Ramos (cell line): ENCODE measurements around the gene SUSD6.

ENCODE experiments used
- in situ Hi-C: fragments of 300-500 bp; cut with MboI; formaldehyde crosslinking; loops from one replicate; pipeline ENCODE4 v1.14.3; 2022; ENCODE audit warnings: low sequenced_read_pairs; ENCODE audit not compliant: unreplicated experiment

Gene SUSD6

DNA sequence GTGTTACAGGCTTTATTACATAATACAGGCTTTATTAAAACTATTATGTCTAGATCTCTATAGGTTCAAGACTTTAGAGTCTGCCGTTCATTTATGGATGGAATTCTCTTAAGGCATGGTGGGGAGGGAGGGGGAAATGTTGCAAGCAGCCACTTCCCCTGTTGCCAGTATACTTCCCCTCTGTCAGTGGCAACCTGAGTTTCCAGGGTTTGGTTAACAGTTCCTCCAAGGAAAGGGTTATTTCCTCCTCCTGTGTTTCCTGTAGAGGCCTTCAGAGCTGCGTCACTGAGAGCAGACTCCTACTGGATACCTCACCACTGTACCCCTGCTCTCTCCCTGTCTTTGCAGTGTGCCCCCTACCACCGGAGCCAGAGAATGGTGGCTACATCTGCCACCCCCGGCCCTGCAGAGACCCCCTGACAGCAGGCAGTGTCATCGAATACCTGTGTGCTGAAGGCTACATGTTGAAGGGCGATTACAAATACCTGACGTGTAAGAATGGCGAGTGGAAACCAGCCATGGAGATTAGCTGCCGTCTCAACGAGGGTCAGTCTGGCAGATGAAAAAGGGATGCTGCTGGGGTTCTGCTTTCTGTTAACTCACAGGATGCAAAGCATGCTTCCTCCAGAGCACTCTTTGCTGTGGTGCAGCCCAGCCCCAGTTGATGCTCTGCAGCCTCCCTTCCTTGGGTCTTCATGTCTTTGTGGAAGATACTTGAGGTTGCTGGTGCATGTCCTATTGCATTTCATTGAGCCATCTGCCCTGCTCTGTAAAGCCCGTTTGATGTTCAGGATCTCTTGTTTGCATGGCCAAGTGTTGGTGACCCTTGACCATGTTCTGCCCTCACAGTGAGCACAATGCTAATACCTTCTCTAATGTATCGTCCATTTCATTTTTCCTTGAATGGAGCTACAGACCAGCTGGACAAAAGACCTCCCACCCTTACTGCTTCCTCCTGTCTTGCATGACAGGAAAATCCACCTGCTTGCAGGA lies 91.9 kb downstream of the SUSD6 start:
- in situ Hi-C loops: no loop called here

DNA sequence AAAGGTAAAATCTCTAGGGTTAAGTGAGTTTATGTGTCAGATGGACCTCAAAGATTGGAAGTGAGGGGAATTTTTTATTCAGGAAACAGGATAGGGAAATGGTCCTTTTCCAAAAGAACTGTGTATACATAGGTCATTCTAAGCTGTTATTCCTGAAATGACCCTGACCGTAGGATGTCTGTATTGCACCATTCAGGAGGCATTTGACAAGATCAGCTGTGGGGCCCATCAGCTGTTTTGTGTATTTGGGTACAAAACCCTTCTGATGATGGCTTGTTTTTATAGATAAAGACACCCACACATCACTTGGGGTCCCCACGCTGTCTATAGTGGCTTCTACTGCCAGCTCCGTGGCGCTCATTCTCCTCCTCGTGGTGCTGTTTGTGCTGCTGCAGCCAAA lies 92.9 kb downstream of the SUSD6 start:
- in situ Hi-C loops: no loop called here

DNA sequence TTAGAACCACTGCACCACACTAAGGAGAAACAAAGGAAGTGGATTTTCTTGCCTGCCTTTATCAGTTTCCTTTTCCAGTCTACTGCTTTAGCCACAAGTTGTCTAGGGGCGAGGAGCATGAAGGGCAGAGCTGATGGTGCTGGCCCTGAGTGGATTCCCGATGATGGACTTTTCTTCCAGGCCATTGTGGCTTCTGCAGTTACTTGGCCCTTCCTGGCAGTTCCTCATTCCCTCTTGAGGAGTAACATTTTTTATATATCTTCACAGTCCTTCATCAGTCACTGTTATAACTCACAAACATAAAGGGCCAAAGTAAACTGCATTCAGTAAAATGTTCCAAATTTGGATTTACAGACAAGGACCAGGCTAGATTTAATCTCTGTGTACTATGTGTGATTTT lies 94.3 kb downstream of the SUSD6 start:
- in situ Hi-C loops: no loop called here

DNA sequence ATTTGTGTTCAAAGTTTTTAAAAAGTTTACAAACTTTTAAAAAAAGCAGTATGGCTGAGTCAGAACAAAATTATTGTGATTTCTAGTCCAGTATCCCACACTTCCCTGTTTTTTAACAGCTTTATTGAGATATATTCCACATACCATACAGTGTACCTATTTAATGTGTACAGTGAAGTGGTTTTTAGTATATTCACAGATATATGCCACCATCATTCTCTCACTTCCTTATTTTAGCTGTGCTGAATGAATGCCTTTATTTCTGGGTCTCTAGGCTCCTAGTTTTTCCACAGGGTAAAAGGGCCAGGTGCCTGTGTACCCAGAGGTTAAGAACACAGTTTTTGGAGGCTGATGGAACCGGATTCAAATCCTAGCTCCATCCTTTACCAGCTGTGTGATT lies 96.7 kb downstream of the SUSD6 start:
- in situ Hi-C loops: no loop called here

DNA sequence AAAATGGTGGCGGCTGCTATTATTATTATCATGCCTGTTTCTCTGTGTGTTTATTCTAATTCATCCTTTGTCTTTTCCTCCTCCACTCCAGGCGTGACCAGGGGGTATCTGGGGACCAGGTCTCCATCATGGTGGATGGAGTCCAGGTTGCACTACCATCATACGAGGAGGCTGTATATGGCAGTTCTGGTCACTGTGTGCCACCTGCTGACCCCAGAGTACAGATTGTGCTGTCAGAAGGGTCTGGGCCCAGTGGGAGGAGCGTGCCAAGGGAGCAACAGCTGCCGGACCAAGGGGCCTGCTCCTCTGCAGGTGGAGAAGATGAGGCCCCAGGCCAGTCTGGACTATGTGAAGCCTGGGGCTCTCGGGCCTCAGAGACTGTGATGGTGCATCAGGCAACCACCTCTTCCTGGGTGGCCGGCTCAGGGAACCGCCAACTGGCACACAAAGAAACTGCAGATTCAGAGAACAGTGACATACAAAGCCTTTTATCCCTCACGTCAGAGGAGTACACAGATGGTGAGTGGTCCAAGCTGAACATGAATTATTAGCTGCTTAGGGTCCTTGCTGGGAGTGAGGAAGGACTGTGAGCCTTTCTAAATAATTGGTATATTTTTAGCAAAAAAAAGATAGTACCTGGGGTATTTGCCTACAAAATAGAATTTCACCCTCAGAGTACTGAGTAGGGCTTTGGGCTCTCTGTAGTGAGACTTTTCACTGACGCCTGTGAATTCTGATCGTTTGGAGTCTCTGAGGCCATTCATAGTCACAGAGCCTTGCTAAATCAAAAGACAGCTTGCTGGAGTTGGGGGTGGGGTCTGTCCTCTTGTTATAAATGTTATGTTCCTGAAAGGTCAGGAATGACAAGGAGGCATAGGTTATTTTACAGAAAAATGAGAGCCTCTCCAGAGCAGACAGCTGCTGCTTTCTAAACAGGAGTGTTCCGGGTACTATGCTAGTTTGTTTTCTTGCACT lies 97.5 kb downstream of the SUSD6 start:
- in situ Hi-C loops: no loop called here

DNA sequence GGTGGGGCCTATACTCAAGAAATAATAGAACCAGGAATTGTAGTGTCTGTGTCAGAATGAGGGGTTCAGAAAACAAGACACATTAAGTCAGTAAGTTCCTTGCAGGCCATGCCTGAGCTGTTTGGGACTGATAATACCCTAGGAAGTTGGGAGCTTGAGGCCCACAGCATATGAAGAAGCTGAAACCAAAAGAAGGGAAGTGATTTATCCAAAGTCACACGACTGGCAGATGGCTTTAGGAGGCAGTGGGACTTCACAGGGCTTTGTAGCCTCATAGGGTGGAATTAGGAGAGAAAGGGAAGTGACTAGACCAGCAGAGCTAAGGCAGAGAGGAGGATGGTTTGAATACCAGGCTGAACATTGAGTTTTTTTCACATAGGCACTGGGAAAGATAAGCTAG lies 99.0 kb downstream of the SUSD6 start:
- in situ Hi-C loops: no loop called here

DNA sequence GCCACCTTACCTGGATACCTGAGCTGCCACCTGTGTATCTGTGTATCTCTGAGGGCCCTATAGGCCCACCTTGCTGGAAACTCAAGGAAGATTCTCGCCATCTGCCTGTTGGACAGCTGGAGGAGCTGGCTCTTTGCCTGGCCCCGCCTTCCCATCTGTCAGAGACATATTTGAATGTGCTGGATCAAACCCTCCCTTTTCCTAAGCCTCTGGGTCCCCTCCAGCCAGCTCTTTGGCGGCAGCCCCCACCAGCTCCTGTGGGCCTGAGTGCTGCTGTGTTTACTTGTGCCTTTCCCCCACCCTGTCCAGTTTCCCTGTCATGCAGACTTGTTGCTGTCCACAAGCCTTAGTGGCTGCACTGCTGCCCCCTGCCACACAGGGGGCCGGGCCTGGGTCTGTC lies 99.7 kb downstream of the SUSD6 start:
- in situ Hi-C loops: no loop called here

DNA sequence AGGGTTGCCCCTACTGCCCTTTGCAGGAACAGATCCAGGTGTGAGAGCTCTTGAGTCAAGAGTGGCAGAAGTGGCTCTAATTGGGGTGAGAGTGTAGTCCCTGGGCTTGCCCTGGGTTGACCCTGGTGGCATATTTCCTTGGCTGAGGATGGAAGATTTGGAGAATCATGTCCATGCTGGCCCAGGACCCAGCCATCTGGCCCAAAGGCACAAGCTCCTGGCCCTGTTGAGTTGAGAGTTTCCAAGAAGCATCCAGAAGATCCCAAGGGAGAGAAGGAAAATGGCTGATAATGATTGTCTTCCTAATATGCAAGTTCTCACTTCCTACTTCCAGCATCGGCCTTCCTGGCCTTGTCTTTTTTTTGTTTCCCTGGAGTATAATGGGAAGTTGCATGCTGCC lies 100.1 kb downstream of the SUSD6 start:
- in situ Hi-C loops: no loop called here

DNA sequence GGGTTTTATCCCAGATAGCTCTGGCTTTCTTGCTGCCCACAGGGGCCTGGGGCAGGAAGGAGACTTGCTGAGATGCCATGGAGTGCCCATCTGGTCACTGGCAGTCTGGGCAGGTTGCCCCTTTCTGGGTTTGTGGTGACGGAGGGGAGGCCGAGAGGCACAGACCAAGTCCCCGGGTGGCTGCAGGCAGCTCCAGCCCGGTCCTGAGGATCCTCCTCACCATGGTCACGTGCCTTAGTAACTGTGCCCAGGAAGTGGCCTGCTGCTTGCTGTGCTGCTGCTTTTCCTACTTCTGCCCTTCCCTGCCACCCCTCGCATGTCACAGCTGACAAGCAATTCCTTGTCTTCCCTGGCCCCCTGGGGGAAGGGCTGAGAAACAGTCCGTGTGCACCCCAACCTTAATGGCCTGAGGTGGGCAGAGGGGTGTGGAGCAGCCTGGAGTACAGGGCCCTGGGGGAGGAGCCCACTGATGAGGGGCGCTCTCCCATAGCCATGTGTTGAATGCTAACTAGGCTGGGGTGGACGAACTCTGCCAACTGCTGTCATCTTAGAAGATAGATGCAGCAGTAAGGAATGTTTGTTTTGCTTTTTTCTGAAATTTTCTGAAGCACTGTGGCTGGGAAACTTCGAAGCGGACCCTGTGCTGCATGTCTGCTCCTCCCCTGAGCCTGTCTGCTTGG lies 100.6 kb downstream of the SUSD6 start:
- in situ Hi-C loops: no loop called here

DNA sequence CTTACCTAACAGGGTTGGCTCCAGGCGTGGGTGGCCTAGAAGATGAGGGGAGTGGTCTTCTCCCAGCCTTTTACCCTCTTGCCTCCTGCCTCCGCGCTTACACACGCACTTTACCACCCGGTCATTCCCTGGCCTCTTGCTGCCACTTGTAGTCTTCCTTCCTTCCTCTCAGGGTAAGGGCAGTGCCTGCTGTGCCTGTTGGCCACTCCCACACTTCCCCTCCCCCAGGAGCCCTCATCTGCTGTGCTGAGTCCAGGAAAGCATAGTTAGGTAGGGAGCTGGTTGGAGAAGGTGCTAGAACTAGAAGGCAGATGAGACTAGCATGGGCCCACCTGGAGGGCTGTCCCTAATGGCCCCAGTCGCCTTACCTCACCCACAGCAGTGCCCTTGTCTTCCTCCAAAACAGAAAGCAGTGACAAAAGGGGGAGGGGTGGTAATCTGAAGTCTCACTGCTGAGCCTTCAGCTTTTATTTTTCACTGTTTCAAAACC lies 101.2 kb downstream of the SUSD6 start:
- in situ Hi-C loops: no loop called here

DNA sequence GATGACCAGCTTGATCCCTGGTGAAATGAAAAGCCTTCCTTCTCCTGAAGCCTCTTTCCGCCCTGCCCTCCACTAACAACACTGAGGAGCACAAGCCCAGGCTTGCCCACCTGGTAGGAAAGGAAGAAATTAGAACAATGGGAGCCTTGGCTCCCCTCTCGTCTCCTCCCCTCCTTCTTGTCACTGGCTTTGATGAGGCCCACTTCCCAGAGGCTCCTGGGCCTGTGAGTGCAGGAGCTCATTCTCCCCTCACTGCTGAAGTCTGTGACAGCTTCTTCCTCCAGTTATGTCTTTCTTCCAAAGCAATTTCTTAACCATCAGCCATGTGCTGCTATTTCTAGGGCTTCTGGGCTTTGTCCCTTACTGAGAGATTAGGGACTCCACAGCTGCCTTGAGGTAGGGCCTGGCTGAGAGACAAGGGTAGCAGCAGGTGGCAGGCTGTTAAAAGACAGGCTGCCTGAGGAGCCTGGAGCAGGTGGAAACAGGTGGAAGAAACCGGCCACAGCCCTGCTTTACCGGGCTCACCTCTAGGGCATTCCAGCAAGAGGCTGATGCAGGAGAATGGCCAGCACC lies 101.9 kb downstream of the SUSD6 start:
- in situ Hi-C loops: no loop called here

DNA sequence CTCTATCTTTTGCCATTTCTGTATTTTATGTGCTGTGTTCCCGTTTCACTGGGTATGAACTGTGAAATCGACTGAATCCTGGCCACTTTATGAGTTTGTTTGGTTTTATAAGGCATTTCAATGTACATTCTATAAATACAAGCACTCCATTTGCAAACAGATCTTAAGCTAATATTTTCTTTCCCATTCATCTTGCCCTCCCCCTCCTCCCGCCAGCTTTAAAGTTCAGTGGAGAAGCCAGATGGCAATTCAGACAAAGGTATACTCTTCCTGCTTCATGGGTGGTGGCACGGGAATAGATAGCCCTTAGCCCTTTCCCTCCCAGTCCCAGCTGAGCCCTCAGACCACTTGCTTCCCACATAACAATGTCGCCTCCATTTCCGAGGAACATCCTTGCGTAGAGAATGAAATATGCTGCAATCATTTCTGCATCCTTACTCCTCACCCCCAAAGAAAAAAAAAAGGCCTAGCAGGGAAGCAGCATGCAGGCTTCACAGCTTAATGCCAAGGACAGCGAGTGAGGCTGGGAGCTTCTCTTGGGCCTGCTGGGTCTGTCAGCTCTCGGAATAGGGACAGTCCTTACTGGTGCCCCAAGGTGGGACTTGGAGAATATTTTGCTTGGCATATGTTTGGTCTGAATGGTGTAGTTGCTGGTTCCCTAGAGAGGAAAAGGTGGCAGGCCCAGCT lies 102.7 kb downstream of the SUSD6 start:
- in situ Hi-C loops: no loop called here

DNA sequence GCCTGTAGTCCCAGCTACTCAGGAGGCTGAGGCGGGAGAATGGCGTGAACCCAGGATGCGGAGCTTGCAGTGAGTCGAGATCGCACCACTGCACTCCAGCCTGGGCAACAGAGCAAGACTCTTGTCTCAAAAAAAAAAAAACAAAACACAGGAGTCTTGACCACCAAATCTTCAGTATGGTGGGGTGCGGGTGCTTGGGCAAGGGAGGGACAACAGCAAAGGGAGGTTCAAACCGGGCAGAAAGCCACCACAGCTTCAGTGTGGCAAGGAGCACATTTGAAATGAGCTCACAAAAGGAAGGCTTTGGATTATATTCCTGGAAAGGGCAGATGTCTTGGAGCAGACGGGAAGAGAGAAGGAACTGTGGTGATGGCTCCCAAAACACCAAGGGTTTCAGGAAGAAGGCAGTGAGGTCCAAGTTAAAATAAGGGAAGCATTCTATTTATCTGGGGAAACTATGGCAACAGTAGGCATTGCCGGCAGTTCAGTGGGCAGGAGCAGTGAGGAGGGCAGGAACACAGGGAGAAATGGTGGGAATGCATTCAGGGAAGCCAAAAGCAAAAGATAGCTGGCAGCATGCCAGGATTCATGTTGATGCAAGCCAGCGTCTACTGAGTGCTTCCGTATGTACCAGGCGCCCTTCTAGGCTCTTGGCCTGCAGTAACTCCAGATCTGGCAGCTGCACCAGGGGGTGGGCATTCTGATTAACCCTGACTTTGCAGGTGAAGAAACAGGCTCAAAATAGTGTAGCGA lies 104.5 kb downstream of the SUSD6 start:
- in situ Hi-C loops: loop anchor here (5.0 kb wide), 1 partner anchor 109 kb away; no protein-coding TSS in a partner anchor

DNA sequence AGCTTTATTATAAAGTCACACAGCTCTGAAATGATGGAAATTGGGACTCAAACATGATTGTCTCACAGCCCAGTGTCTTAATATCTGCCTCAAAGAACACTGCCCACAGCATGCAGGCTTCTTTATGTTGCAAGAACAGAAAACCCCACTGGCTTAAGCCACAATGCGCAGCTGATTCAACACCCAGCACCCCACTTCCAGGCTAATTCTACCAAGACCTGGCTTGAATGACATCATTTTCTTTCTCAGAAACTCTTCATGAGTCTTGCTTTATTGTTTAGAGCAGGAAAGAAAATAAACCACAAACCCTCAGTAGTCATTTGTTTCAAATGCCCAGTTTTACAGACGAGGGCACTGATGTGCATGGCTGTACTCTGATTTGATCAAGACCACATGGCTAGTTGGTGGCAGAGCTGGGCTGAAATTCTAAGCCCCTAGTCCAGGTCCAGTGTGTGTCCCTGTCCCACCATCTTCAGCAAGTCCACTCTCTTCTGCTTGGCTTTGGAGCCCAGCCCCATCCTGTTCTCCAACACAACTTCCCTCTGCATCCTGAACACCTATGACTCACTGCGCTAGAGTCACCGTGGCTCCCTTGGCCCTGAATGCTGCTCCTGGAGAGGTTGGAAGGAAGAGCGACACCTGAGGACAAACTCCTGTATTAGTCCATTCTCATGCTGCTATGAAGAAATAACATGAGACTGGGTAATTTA lies 105.2 kb downstream of the SUSD6 start:
- in situ Hi-C loops: loop anchor here (5.0 kb wide), 1 partner anchor 109 kb away; no protein-coding TSS in a partner anchor

DNA sequence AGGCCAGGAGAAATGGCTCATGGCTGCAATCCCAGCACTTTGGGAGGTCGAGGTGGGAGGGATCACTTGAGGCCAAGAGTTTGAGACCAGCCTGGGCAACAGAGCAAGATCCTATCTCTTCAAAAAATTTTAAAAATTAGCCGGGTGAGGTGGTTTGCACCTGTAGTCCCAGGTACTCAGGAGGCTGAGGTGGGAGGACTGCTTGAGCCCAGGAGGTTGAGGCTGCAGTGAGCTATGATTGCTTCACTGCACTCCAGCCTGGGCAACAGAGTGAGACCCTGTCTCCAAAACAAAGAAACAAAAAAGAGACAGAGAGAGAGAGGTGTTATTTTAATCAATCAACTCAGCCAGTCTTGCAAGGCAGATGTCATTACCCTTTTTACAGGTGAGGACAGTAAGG lies 107.2 kb downstream of the SUSD6 start:
- in situ Hi-C loops: loop anchor here (5.0 kb wide), 1 partner anchor 111 kb away; no protein-coding TSS in a partner anchor

DNA sequence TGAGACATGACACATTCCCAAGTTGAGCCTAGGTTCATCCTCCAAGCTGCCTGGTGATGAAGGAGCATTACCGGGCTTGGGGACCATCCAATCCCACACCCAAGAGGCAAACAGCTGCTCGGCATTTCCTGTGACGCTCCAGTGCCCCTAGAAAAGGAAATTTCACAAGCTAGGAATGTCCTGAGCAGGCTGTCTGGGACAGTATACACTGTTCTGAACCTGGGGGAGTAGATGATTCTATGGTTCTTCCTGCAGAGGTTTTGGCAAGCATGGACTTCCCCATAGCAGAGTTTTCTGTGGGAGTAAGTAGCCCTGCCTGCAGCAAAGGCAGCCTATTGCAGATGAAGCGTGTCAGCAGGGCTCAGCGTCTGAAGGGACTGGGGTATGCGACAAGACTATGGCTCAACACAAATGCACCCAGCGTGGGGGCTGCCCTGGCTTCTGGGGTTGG lies 108.1 kb downstream of the SUSD6 start:
- in situ Hi-C loops: loop anchor here (5.0 kb wide), 1 partner anchor 112 kb away; no protein-coding TSS in a partner anchor

DNA sequence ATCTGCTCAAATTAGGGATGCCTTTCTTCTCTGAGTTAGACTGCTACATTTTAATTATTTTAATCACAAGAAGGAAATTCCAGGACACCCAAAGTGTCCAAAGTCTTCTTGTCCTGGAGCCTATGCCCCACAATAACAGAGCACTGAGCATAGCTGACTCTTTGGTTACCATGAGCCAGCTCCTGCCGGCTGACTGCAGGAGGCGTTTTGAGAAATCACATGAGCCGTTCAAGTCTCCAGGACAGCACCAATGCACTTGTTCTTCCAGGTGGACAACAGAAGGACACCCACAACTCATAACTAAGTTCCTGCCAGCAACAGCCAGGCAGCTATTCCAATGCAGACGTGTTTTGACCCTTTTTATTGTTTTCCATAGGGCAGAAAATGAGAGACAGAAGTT lies 109.5 kb downstream of the SUSD6 start:
- in situ Hi-C loops: no loop called here
